ENCODE data around the gene FOXD3.

DNA sequence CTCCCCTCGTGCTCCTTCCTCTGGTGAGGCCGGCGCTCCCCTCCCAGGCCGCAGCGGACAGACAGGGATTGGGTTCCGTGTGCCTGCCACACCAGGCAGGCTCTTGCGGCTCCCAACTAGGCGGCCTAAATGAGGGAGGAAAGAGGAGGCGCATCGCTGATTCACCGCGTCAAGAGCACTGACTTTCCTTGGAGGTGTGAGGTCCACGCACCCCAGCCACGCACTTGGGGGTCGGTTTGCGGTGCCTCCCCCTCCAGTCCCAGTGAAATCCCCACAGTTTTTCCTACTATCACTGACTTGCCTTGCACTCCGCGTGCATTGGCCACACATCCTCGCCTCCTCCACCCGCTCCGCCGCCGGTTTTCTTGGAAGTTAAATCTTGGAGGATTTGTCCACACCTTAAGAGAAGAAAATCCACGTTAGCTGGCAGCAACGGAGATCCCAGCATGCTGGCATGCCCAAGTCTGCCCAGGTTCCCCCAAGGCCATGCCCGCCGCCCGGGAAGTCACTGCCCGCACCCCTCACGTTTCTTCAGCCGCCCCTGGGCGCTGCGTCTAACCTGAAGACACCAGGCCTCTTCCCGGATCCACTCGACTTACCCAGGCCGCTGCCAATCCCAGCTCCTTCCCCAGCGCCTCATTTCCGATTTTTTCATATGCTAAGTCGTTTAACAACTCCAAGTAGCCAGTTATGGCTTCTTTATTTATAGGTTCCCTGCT is 1.1 kb upstream of the FOXD3 start:
- TF ChIP-seq POLR2A (IDR thresholded peaks at IDR 0.05) (no peak), POLR2AphosphoS5 (IDR thresholded peaks at IDR 0.05) (no peak), EP300 (IDR thresholded peaks at IDR 0.05) (no peak)
- TF ChIP-seq, protein P1, sequence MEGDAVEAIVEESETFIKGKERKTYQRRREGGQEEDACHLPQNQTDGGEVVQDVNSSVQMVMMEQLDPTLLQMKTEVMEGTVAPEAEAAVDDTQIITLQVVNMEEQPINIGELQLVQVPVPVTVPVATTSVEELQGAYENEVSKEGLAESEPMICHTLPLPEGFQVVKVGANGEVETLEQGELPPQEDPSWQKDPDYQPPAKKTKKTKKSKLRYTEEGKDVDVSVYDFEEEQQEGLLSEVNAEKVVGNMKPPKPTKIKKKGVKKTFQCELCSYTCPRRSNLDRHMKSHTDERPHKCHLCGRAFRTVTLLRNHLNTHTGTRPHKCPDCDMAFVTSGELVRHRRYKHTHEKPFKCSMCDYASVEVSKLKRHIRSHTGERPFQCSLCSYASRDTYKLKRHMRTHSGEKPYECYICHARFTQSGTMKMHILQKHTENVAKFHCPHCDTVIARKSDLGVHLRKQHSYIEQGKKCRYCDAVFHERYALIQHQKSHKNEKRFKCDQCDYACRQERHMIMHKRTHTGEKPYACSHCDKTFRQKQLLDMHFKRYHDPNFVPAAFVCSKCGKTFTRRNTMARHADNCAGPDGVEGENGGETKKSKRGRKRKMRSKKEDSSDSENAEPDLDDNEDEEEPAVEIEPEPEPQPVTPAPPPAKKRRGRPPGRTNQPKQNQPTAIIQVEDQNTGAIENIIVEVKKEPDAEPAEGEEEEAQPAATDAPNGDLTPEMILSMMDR (IDR thresholded peaks at IDR 0.05), result no peak

All from upper lobe of left lung (tissue), 4 donors.